ENCODE results near the gene ADAMTS12.
A peak's percentile ranks its signal among the peaks of the same experiment; 100 is the strongest.
"Not testable (repeated sequence)": the region's sequence is repeated elsewhere in the genome, so short reads cannot be mapped to it uniquely, and the experiment has no call there.

ADAMTS12 gene

GRCh38 chr5:33891788-33892619 is at the start of gene ADAMTS12:
TSS of gene ADAMTS12 (minus strand) at chr5:33891990. CDS start at chr5:33891856, 134 bp downstream.
- DNase-seq (ENCODE audit: low spot score): no peak

GRCh38 chr5:33941090-33941489 is 49.3 kb upstream of the ADAMTS12 start:
- no peak for DNase-seq (ENCODE audit: low spot score)

GRCh38 chr5:33939556-33940262 is 47.9 kb upstream of the ADAMTS12 start:
- peak; percentile 13 for DNase-seq (ENCODE audit: low spot score)

GRCh38 chr5:33938881-33939280 is 47.1 kb upstream of the ADAMTS12 start:
- no peak for DNase-seq (ENCODE audit: low spot score)

- no peak for DNase-seq (ENCODE audit: low spot score)
These were observed 46.7 kb upstream of the ADAMTS12 start for GRCh38 chr5:33938507-33938796.

GRCh38 chr5:33937707-33938506 is 46.1 kb upstream of the ADAMTS12 start:
- DNase-seq (ENCODE audit: low spot score): no peak

- no peak for DNase-seq (ENCODE audit: low spot score)
These were observed 45.4 kb upstream of the ADAMTS12 start for GRCh38 chr5:33937017-33937706.

GRCh38 chr5:33936381-33937016 is 44.7 kb upstream of the ADAMTS12 start, which contains the start of gene RXFP3:
TSS of gene RXFP3 (plus strand) at chr5:33936386. CDS start at chr5:33936741, 355 bp downstream.
- DNase-seq (ENCODE audit: low spot score): no peak

- DNase-seq (ENCODE audit: low spot score): peak; percentile 8
These were observed 44.2 kb upstream of the ADAMTS12 start for GRCh38 chr5:33936004-33936380.

GRCh38 chr5:33934176-33934575 is 42.4 kb upstream of the ADAMTS12 start:
- no peak for DNase-seq (ENCODE audit: low spot score)

GRCh38 chr5:33933723-33934169 is 42.0 kb upstream of the ADAMTS12 start:
- no peak for DNase-seq (ENCODE audit: low spot score)

- DNase-seq (ENCODE audit: low spot score): no peak
These were observed 39.3 kb upstream of the ADAMTS12 start for GRCh38 chr5:33931136-33931535.

GRCh38 chr5:33929925-33930690 is 38.3 kb upstream of the ADAMTS12 start:
- no peak for DNase-seq (ENCODE audit: low spot score)

- DNase-seq (ENCODE audit: low spot score): no peak
These were observed 36.5 kb upstream of the ADAMTS12 start for GRCh38 chr5:33928283-33928682.

GRCh38 chr5:33927685-33928084 is 35.9 kb upstream of the ADAMTS12 start:
- no peak for DNase-seq (ENCODE audit: low spot score)

- DNase-seq (ENCODE audit: low spot score): no peak
These were observed 33.5 kb upstream of the ADAMTS12 start for GRCh38 chr5:33925278-33925677.

- no peak for DNase-seq (ENCODE audit: low spot score)
These were observed 29.2 kb upstream of the ADAMTS12 start for GRCh38 chr5:33921002-33921401.

GRCh38 chr5:33914844-33915243 is 23.1 kb upstream of the ADAMTS12 start:
- not testable (repeated sequence) for DNase-seq (ENCODE audit: low spot score)

- not testable (repeated sequence) for DNase-seq (ENCODE audit: low spot score)
These were observed 14.5 kb upstream of the ADAMTS12 start for GRCh38 chr5:33906248-33906647.

- DNase-seq (ENCODE audit: low spot score): no peak
These were observed 13.6 kb upstream of the ADAMTS12 start for GRCh38 chr5:33905381-33905780.

GRCh38 chr5:33903118-33903517 is 11.3 kb upstream of the ADAMTS12 start:
- no peak for DNase-seq (ENCODE audit: low spot score)
